GM19238 (cell line): ENCODE measurements around the gene MMP14.
"Not testable (repeated sequence)": the region's sequence is repeated elsewhere in the genome, so short reads cannot be mapped to it uniquely, and the experiment has no call there.

Experiments
- DNase-seq: peaks from one replicate; pipeline ENCODE4 v3.0.0; 2011; ENCODE audit warnings: low spot score; ENCODE audit not compliant: insufficient read length

MMP14 gene

DNA sequence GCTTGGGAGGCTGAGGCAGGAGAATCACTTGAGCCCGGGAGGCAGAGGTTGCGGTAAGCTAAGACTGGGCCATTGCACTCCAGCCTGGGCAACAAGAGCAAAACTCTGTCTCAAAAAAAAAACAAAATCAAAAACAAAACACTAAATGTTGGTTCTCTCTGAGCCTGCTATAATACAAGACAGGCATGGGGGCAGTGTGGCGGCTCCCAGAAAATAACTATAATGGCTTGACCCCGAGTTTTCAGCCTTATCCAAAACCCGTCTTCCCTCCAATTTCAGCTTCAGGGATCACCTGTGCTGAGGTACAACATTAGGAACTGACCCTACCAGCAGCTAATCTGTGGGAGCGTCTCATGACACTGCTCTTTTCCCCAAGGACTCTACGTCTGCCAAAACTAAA lies 22.0 kb upstream of the MMP14 start:
- no peak for DNase-seq

DNA sequence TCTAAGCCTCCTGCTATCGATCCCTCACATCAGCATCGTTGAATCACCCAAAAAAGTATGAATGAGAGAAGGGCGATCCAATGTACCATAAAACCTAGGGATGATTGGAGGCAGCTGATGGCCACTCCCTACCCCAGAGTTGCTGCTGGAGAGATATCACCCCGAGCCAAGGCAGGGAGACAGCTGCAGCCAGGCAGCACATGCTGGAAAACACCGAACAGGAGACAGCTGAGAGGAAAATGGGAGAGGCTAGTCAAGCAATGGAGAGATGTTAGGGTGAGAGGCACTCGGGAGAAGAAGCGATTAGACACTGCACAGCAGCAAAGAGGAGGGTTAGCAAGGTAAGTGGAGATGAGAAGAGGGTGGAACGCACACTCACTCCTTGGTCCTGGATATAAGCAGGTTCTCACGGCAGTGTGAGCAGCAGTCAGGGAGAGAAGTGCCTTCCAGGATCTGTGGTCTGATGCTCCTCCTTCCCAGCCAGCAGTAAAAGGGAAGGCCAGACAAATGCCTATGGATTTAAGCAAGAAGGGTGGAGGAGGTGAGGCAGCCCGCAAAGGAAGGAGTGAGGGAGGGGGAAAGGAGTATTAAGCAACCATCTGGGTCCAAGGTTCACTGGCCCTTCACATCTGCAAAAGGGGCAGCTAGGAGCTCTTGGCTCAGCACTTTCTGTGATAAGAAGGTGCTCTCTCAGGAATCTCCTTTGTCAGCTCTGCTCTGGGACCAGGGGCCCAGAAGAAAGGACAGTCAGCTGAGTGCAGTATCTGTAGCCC lies 21.3 kb upstream of the MMP14 start, which contains the start of gene SLC7A7:
TSS of gene SLC7A7 (minus strand) at position 495 of the 773 bp plus-strand sequence. CDS start 2,037 bp downstream, outside the sequence.
- DNase-seq: no peak

DNA sequence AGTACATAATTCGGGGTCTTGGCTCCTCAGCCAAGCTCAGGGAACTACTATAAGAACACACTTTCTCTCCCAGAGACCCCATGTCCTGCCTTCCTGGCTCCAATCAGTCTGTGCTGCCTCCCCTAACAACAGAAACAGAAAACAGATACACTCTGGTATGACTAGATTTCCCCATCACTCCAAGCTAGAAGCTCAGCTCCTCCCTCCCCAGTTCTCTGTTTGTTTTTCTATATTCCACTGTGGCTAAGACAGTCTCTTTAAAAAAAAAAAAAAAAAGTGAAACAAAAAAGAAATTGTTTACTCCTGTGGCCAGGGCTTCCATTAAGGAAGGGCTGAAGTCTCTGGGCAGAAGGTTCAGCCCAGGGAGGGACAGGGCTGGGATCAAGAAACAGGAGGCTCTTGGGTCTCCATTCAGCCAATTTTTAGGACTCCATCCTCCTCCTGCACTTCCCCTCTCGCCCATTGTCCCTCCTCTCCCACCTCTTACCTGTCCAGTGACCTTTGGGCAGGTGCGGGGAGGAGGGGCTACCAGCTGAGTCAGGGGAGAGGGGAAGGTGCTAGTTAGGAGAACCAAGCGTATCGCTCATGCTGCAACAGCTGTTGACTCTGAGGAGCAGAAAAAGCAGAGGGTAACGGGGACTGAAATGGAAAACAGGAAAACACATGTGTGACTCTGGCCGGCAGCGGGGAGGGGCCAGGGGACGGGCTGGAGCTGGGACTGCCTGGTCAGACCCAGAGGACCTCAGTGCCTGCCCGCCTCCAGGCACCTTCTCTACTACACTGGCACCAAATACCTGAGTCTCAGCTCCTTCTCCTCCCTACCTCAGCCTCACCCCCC lies 17.0 kb upstream of the MMP14 start:
- no peak for DNase-seq

DNA sequence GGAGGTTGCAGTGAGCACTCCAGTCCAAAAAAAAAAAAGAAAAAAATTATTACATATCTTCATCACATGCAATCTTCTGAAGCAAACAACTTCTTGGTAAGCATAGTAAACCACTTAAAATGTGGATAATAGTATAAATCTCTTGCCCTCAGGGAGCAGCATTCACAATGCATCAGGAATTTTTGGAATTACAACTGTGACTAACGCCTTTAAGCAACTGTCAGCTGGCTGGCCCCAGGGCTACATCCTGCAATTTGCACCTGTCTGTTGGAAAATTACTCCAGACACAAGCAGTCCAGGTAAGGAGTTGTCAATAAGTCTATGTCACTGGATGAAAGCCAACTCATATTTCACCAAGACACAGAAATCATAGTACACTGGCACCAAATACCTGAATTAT lies 15.7 kb upstream of the MMP14 start:
- no peak for DNase-seq

DNA sequence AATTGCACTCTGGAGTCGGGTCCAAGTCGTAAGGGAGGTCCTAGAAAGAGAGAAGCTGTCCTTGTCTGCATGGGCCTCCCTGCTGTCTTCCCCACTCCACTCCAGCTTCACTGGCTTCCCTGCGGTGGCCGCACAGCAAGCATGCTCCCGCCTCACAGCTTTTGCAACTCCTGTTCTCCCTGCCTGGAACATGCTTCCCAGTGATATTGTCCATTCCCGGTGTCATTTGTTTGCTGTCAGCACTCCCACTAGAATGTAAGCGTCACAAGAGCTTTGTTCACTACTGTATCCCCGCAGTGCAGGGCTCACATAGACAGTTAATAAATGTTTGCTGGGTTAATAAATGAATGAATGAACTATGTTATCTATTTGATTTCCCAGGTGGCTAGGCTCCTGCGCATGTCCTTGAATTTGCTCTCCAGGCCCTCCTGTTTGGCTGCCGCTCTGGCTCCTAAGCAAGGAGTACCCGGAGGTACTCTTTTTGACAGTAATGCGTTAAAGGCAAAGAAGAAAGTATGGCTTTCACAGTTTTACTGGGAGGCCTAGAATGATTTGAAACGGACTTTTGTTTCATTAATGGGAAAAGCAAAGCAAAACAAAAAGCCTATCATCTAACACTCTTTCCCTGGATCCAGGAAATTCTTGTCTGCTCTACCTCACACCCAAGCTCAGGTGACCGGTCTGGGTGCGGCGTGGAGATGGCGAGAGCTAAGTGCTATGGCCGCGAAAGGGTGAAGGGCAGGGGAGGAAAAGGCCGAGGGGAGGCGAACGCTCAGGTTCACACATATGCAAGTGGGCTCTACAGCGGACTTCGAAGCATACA lies 15.0 kb upstream of the MMP14 start:
- DNase-seq: no peak

DNA sequence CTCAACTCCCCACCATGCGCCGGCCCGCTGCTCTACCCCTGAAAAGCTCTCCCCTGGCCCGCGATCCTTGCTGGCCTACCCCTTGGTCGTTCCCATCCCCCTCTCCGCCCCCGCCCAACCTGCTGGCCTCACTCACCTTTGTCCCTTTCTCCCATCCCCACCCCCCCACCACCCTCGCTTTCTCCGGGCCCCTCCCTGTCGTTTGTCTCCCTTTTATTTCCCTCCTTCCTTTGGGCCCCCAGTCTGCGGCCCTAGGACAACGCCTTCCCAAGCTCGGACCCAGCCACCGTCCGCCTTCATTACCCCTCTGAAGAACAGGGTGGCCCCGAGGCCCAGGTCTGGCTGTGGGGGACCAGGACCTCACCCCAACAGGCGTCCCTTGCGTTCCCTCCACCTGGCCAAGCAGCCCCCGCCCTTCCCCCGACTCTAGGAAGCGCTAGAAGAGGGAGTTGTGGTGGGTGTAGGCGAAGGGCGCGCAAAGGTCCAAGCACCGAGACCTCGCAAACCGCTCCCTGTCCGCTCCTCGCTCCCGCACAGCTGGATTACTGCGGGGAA lies 14.3 kb upstream of the MMP14 start:
- no peak for DNase-seq

DNA sequence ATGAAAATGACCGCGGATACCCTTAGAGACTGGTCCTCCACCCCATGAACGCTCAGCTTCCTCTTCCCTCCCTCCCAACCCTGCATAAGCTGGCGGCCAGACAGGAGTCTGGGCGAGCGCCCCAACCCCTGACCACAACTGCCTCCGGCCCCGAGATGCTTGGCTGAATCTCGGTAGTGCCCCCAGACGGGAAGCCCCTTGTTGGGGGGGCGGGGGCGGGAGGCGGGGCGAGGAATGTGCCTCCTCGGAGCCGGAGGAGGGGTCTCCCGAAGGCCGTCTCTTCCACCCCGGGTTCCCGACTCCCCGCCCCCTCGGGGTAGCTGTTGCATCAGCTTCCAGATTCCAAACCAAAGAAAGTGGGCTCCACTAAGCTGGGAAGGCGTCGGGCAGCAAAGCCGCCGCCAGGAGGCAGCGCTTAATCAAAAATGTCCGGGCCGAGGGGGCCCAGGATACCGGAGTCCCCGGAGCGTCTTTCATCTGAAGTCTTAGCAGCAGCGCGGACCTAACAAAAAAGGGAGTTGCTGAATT lies 13.8 kb upstream of the MMP14 start:
- no peak for DNase-seq

DNA sequence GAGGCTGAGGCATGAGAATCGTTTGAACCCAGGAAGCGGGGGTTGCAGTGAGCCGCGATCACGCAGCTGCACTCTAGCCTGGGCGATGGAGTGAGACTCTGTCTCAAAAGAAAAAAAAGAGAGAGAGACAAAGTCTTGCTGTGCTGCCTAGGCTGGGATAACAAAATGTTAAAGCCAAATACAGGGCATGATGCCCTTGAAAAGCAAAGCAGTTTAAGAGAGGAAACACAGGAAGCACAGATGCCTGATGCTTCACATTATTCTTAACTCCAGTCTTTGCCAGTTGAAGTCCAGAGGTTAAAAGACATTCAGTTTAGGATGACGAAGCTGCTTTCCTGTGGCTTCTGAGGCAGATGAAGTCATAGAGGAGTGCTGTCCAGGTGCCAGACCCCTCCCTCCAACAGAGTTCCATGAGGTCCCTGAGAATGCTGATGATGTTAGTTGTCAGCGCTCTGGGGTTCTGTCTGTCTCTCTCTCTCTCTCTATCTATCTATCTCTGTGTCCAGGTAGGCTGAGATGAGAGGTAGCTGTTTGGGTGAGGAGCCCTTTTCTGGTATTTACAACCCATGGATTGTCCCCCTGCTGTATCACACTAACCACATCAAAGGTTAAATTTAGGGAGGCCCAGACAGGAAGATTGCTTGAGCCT lies 11.6 kb upstream of the MMP14 start:
- DNase-seq: no peak

DNA sequence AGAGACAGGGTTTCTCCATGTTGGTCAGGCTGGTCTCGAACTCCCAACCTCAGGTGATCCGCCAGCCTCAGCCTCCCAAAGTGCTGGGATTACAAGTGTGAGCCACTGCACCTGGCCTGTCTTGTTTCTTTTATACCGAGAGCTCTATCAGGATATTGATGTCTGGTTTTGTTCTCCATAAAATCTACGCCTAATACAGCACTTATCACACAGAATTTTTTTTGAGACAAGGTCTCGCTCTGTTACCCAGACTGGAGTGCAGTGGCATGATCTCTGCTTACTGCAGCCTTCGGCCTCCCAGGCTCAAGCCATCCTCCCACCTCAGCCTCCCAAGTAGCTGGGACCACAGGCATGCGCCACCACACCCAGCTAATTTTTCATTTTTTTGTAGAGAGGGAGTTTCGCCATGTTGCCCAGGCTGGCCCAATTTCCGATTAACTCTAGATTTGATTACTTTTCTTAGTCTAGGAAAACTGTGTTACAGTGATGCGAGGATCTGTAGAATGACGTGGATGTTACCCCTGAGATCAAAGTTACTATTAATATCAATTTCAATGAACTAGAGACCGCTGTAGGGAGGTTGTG lies 7.2 kb upstream of the MMP14 start:
- not testable (repeated sequence) for DNase-seq

DNA sequence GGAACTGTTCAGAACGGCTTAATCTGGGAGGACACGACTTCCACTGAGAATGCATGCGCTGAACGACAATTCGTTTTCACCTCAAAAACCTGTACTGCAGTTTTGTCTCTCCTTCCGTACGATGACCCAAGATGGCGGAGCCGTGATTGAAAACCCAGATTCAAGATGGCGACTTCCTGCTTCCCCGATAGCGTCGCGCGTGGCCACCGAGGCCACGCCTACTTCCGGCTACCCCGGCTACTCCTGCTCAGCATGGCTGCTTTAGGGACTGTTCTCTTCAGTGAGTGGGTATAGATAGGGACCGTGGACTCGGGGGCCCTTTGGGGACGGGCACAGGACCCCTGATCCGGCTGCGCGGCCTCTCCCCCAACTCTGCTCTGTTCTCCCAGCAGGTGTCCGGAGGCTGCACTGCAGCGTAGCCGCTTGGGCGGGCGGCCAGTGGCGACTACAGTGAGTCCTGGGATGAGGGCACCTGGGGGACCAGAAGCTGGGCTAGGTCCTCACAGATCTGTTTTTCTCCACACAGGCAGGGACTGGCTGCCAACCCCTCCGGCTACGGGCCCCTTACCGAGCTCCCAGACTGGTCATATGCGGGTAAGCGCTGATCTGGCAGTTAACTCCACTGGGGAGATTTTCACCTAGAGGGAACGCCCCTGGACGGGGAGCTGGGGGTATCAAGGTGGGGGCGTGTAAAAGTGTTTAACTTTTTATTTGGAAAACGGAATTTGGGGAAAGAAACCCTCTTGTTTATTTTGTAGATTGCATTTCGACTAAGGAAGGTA lies 6.5 kb upstream of the MMP14 start, which contains the start of gene MRPL52:
TSS of gene MRPL52 (plus strand) at position 227 of the 782 bp plus-strand sequence. CDS start at position 253, 26 bp downstream.
- peak; percentile 84 for DNase-seq

DNA sequence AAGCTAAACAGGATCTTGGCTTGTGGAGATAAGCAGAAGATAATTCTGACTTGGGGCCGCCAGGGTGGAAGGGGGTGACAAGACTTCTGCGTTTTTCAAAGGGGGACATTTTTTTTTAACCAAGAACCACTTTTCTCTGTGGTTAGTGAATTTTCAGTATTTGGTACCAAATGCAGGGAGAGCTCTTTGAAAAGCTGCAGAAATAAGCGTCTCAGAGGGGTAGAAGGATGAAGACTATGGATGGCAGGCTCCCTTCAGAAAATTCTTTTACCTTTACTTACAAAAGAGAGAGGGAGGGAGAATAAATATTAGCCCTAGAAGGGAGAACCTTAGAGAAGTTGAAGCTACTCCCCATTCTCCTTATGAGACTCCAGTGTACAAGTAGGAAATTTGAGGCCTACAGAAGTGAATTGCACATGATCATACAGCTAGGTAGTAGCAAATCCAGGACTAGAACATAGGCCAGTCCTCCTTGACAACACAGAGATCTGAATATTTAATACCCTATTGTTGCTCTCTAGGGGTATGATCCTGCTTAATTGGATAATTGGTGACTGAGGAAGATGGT lies 5.9 kb upstream of the MMP14 start:
- no peak for DNase-seq

DNA sequence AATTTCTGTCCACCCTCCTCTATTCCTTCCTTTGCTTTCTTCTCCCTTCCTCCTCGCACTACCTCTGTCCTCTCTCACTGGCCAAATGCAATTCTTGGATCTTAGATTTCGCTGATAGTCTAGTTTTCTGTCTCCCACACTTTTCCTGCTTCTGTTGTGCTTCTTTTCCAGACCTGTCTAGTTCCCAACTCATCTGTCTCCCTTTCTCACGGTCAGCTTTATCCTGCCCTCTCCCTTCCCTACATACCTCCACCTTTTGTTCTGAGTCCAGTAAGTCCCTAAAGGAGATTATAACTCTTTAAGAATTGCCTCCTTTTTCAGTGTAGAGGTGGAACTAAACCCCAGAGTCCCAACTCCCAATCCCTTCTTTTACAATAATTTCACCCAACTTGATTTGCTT lies 880 bp upstream of the MMP14 start:
- DNase-seq: no peak

DNA sequence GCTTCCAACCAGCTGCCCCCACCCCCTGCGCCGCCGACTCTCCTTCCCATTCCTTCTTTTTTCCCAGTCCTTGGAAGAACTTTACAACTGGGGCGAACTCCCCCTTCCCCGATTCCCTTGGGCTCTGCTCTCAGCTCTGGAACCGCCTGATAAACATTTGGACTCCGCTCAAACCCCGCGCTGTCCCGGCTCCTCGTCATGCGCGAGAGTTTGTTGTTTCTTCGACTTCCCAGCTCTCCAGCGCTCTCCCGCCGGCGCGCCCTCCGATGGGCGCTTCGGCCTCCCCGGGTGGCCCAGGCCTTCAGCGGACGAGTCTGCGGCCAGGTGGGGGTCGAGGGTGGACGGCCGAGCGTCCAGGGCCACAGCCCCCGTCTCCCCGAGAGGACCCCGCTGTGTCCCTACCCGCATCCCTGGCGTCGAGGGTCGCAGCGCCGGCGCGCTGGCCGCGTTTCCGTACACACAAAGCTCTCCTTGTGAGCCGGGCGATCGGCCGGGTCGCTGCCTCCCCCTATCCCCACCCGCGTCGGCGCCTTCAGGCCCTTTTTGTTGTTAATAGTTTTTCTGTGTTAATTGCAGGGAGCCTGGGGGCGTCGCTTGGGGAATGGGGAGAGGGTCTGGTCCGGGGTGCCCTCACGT lies 847 bp downstream of the MMP14 start:
- DNase-seq: no peak

DNA sequence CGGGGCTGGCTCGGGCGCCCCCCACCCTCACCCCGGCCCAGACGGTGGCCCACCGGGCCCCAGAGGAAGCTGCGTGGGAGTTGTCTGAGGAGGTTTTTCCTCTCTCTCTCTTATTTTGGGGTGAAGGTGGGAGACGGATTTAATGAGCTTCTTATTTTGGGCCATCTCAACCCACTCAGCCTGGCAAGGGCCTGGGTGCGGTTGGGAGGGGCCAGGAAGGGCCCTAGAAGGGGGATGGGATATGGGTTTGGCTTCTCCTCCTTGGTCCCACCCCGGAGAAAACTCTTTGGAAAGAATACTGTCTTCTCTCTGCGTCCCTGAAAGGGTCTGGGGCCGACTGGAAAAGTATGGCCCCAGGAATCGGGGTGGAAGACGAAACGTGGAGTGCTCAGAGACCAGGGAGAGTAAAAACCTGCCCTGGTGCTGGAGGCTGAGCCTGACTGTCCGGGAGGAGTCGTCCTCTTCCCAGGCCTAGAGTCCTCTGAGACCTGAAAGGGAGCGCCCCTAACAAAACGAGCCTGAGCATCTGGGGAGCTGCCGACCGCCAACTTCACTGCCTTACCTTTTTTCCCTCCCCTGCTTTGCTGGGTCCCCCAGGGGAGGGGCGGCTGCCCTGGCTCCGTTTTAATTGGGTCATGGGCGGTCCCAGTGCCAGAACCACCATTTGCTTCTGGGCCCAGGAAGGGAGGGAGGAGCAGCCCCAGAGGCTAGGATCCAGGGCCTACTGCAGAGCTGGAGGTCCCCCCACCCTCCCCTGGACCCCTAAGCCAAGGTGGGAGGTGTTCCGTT lies 1.6 kb downstream of the MMP14 start:
- DNase-seq: no peak

DNA sequence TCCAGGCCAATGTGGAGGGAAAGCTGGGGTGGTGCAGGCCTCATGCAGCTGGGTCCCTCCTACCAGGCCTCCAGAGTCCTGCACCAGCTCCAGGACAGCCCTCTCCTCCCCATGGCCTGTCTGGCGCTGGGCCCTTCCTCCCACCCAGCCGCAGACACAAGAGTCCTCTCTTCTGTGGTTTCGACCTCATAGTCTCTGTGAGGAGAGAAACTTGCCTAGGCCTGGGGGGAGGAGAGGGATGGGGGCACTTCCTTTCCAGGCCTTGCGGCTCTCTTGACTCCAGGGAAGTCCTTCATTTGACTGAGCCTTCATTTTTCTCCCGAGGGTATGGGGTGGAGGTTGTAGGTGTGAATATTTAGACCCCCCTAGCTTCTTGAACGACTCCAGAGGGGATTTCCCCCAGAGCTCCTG lies 2.3 kb downstream of the MMP14 start:
- DNase-seq: no peak

DNA sequence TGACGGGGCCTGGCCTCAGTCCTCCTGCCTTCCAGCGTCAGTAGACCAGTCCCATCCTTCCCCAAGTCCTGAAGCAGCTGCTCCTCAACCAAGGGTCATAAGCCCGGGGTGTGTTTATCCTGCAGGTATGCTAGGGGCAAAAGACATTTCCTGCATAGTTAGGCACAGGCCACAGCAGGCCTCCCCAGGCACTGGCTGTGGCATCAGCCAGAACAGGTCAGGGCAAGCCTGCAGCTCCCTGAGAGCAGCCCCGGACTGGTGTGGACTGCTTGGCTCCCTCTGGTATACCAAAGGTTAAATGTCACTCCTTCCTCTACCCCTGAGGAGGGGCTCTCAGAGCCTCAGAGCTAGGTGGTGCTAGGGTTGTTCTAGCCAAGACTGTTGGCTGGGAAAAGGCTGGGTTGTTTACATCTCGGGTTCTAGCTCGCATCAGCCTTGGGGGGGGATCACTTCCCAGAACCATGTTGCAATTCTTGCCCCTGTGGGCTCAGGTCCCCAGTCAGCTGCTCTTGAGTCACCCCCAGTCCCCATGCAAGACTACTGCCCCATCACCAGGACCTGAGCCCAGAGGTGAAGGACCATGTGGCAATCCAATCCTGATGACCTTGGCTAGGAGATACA lies 2.9 kb downstream of the MMP14 start:
- no peak for DNase-seq

DNA sequence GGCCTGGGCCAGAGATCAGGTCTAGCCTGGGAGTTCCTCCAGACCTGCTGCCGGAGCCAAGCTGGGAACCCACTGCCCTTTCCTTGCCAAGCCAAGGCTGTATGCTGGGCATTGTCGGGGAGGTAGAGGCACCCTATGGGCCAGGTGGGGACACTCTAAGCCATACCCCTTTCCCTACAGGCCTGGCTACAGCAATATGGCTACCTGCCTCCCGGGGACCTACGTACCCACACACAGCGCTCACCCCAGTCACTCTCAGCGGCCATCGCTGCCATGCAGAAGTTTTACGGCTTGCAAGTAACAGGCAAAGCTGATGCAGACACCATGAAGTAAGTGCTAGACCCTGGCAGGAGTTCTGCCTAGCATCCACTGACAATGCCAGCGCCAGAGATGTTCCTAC lies 4.9 kb downstream of the MMP14 start:
- no peak for DNase-seq
